CD14-positive monocyte (primary cell): ENCODE measurements around the gene FALEC. TPM values are rescaled to one million over a fixed set of nuclear protein-coding genes. Genes with fewer than 3 reads are reported as not detected.

Experiments
- DNase-seq, 3 donors: peaks; one replicate each; pipeline ENCODE4 v3.0.0-alpha.2; 2011 to 2022
- H2AFZ ChIP-seq: 2 replicates; pipeline ENCODE4 v1.6.0; 2012; ENCODE audit warnings: mild to moderate bottlenecking, low read depth, low read length, inconsistent platforms; ENCODE audit not compliant: insufficient read depth, poor library complexity, severe bottlenecking
- H3K27ac ChIP-seq, 2 donors: 1 replicate in 1 of 2; 2 replicates in 1 of 2; pipeline ENCODE4 v1.5.1; 2012 to 2013; ENCODE audit warnings: low read length in 2 of 2, control low read depth in 1 of 2, inconsistent platforms in 1 of 2, low read depth in 1 of 2, mild to moderate bottlenecking in 1 of 2
- H3K27me3 ChIP-seq, 2 donors: one replicate each; pipeline versions ENCODE4 v1.6.0 to v1.6.1; 2011 to 2013; ENCODE audit warnings: low read length in 2 of 2; ENCODE audit not compliant: control insufficient read depth in 2 of 2, insufficient read depth in 2 of 2
- H3K36me3 ChIP-seq, 2 donors: replicated peaks in 1 of 2; 1 replicate in 1 of 2; 2 replicates in 1 of 2; pipeline versions ENCODE4 v1.5.1 to v1.6.1; 2012 to 2013; ENCODE audit warnings: low read length in 2 of 2, control low read depth in 1 of 2, inconsistent platforms in 1 of 2, mild to moderate bottlenecking in 1 of 2; ENCODE audit not compliant: insufficient read depth in 2 of 2, control insufficient read depth in 1 of 2
- H3K4me1 ChIP-seq, 2 donors: 1 replicate in 1 of 2; 2 replicates in 1 of 2; pipeline versions ENCODE4 v1.5.1 to v1.6.1; 2012 to 2013; ENCODE audit warnings: low read length in 2 of 2, control low read depth in 1 of 2, inconsistent platforms in 1 of 2, mild to moderate bottlenecking in 1 of 2, moderate library complexity in 1 of 2; ENCODE audit not compliant: insufficient read depth in 2 of 2, control insufficient read depth in 1 of 2
- H3K4me2 ChIP-seq: replicated peaks from 2 replicates; pipeline ENCODE3; 2012; ENCODE audit warnings: low read length, moderate library complexity, mild to moderate bottlenecking; ENCODE audit not compliant: poor library complexity, severe bottlenecking; ENCODE audit errors: extremely low read depth
- H3K4me3 ChIP-seq, 3 experiments: fragments of 200-600 bp in 1 of 3; sonication (generic) in 1 of 3; replicated peaks in 1 of 3; 1 replicate in 2 of 3; 2 replicates in 1 of 3; pipeline ENCODE4 v1.5.1; 2011 to 2013; ENCODE audit warnings: low read length in 3 of 3, mild to moderate bottlenecking in 3 of 3, control low read depth in 2 of 3, low read depth in 2 of 3, inconsistent platforms in 1 of 3, moderate library complexity in 1 of 3
- H3K79me2 ChIP-seq: 2 replicates; pipeline ENCODE4 v1.6.0; 2012; ENCODE audit warnings: mild to moderate bottlenecking, control low read depth, inconsistent platforms, low read length, moderate library complexity; ENCODE audit not compliant: insufficient read depth
- H3K9ac ChIP-seq: 2 replicates; pipeline ENCODE4 v1.6.0; 2017; ENCODE audit warnings: low read length, mild to moderate bottlenecking; ENCODE audit not compliant: insufficient read depth, poor library complexity, severe bottlenecking
- H3K9me3 ChIP-seq, 2 donors: replicated peaks in 1 of 2; 1 replicate in 1 of 2; 2 replicates in 1 of 2; pipeline versions ENCODE4 v1.5.1 to v1.6.1; 2012 to 2013; ENCODE audit warnings: low read length in 2 of 2, control low read depth in 1 of 2; ENCODE audit not compliant: control insufficient read depth in 1 of 2, insufficient read depth in 1 of 2
- H4K20me1 ChIP-seq: 2 replicates; pipeline ENCODE4 v1.6.0; 2012; ENCODE audit warnings: mild to moderate bottlenecking, low read length, control low read depth, moderate library complexity; ENCODE audit not compliant: insufficient read depth
- H3K27ac Mint-ChIP-seq, 7 donors: one replicate each; pipeline ENCODE4 v1.8.0; 2020; ENCODE audit warnings: mild to moderate bottlenecking in 7 of 7, mixed read lengths in 7 of 7, moderate library complexity in 6 of 7, inconsistent platforms in 2 of 7
- H3K27me3 Mint-ChIP-seq, 3 donors: one replicate each; pipeline ENCODE4 v1.8.0; 2021 to 2022; ENCODE audit warnings: low read depth in 3 of 3, mild to moderate bottlenecking in 3 of 3, mixed read lengths in 3 of 3, moderate library complexity in 3 of 3, inconsistent platforms in 1 of 3
- H3K36me3 Mint-ChIP-seq, 2 donors: one replicate each; pipeline ENCODE4 v1.8.0; 2020; ENCODE audit warnings: mixed read lengths in 2 of 2, inconsistent platforms in 1 of 2, mild to moderate bottlenecking in 1 of 2
- H3K4me1 Mint-ChIP-seq: one replicate; pipeline ENCODE4 v1.8.0; 2020; ENCODE audit warnings: mild to moderate bottlenecking, mixed read lengths
- H3K4me3 Mint-ChIP-seq, 2 donors: one replicate each; pipeline ENCODE4 v1.8.0; 2020; ENCODE audit warnings: mild to moderate bottlenecking in 2 of 2, mixed read lengths in 2 of 2, moderate library complexity in 1 of 2
- H3K9me3 Mint-ChIP-seq, 7 donors: one replicate each; pipeline ENCODE4 v1.8.0; 2020 to 2022; ENCODE audit warnings: mixed read lengths in 7 of 7, mild to moderate bottlenecking in 6 of 7, moderate library complexity in 6 of 7, inconsistent platforms in 2 of 7
- WGBS: methylation state at CpG from one replicate; pipeline ENCODE4 v1.1.5; 2013; ENCODE audit warnings: missing lambda C conversion rate; ENCODE audit not compliant: insufficient coverage; 5-methylcytosine and 5-hydroxymethylcytosine counted together
- intact Hi-C, 2 donors: fragments of 100-400 bp; cut with micrococcal nuclease; formaldehyde crosslinking; loops; one replicate each; pipeline versions ENCODE4 v1.15.0 to v1.15.1; 2023
- polyA plus RNA-seq, 3 donors: library from polyadenylated mRNA; depleted of rRNA in 1 of 3; unstranded in 2 of 3; stranded (reverse) in 1 of 3; fragments of 300-500 nt in 2 of 3; fragments of >200 nt in 1 of 3; fragmentation: Illumina TruSeq in 2 of 3; gene quantifications; 1 replicate in 2 of 3; 2 replicates in 1 of 3; pipeline ENCODE4 v1.2.3, GENCODE V29; 2012 to 2021
- TF ChIP-seq, protein P1 (sequence below): fragments of 200-600 bp; IDR thresholded peaks from one replicate; pipeline ENCODE4 v1.8.0; 2022; ENCODE audit warnings: antibody characterized with exemption, mild to moderate bottlenecking

FALEC gene
- polyA plus RNA-seq, 3 donors: not detected

DNA sequence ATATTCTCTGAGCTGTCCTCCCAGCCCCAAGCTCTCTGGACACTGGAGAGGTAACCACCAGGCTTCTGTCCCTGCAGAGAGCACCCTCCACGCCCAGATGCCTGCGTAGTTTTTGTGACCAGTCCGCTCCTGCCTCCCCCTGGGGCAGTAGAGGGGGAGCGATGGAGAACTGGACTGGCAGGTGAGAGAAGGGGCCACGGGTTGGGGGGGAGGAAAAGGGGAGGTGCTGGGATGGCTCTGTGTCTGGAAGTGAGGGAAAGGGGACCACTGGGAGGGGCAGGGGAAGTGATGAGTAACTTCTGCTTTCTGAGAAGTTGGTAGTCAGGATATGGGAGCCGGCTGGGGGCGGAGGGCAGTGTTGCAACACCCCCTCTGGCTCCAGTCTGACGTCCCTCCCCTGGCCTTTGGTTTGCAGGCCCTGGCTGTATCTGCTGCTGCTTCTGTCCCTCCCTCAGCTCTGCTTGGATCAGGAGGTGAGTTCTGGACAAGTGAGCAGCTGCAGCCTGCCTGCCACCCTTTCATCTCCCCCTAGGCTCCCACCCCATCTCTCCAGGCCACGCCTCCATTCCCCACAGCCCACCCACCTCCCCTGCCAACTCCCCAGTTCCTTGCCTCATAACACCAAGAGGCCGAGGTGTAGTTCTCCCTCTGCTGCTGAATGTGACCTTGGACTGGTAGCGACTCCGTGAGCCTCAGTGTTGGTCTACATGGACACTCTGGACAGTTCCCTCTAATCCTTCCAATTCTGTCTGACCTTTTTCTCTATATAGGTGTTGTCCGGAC is 36.8 kb downstream of the FALEC start:
- H3K27me3 ChIP-seq: no peaks in the 10 kb centered on the region
- H3K36me3 ChIP-seq: peaks cover 28 to 36% of the 10 kb centered on the region in 2 donors
- Mint-ChIP-seq H3K36me3 (peaks cover 32 to 35% of the 10 kb centered on the region in 2 donors), H3K4me3 (peak overlapping the region; percentile 64 to 95), H3K27ac (peak overlapping the region; percentile 94 to 99 (median 97)), H3K4me1 (peaks cover 57% of the 10 kb centered on the region), H3K9me3 (peaks cover 0 to 2% (median 0%) of the 10 kb centered on the region in 7 donors), H3K27me3 (peaks cover 0 to 6% (median 2%) of the 10 kb centered on the region in 3 donors)
- peaks cover 49% of the 10 kb centered on the region for H3K79me2 ChIP-seq
- H3K4me3 ChIP-seq: peak overlapping the region in 2 of 3 experiments; percentile 23 to 86
- TF ChIP-seq, protein P1, sequence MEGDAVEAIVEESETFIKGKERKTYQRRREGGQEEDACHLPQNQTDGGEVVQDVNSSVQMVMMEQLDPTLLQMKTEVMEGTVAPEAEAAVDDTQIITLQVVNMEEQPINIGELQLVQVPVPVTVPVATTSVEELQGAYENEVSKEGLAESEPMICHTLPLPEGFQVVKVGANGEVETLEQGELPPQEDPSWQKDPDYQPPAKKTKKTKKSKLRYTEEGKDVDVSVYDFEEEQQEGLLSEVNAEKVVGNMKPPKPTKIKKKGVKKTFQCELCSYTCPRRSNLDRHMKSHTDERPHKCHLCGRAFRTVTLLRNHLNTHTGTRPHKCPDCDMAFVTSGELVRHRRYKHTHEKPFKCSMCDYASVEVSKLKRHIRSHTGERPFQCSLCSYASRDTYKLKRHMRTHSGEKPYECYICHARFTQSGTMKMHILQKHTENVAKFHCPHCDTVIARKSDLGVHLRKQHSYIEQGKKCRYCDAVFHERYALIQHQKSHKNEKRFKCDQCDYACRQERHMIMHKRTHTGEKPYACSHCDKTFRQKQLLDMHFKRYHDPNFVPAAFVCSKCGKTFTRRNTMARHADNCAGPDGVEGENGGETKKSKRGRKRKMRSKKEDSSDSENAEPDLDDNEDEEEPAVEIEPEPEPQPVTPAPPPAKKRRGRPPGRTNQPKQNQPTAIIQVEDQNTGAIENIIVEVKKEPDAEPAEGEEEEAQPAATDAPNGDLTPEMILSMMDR: no peak
- H3K9ac ChIP-seq: peak overlapping the region; percentile 58
- peak; percentile 93 to 95 (median 95) for DNase-seq
- WGBS: 8% methylated on average over 13 of the region's 13 CpGs
- H3K4me1 ChIP-seq: peaks cover 61 to 62% of the 10 kb centered on the region in 2 donors
- no peak overlapping the region for H2AFZ ChIP-seq
- H4K20me1 ChIP-seq: peaks cover 22% of the 10 kb centered on the region
- intact Hi-C loops: loop anchor here in 1 of 2 donors (10.0 kb wide), 2 partner anchors 68 to 288 kb away; partner anchors contain the start of genes APH1A and TARS2
- peak overlapping the region; percentile 80 to 82 for H3K27ac ChIP-seq
- H3K4me2 ChIP-seq: peak overlapping the region; percentile 94
- H3K9me3 ChIP-seq: no peaks in the 10 kb centered on the region

DNA sequence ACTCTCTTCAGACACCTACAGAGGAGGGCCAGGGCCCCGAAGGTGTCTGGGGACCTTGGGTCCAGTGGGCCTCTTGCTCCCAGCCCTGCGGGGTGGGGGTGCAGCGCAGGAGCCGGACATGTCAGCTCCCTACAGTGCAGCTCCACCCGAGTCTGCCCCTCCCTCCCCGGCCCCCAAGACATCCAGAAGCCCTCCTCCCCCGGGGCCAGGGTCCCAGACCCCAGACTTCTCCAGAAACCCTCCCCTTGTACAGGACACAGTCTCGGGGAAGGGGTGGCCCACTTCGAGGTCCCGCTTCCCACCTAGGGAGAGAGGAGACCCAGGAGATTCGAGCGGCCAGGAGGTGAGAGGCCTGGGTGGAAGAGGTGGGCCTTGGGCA is 37.3 kb downstream of the FALEC start:
- Histone ChIP-seq H3K4me1 (peaks cover 60 to 61% of the 10 kb centered on the region in 2 donors), H3K9me3 (no peaks in the 10 kb centered on the region), H2AFZ (no peak overlapping the region), H3K79me2 (peaks cover 54% of the 10 kb centered on the region), H3K4me2 (peak overlapping the region; percentile 94), H3K4me3 (peak overlapping the region in 1 of 3 experiments; percentile 86), H3K9ac (peak overlapping the region; percentile 58), H3K36me3 (peaks cover 33 to 42% of the 10 kb centered on the region in 2 donors), H3K27ac (peak overlapping the region; percentile 80 to 82), H3K27me3 (no peaks in the 10 kb centered on the region), H4K20me1 (peaks cover 28% of the 10 kb centered on the region)
- Mint-ChIP-seq H3K36me3 (peaks cover 38 to 41% of the 10 kb centered on the region in 2 donors), H3K9me3 (peaks cover 0 to 2% (median 0%) of the 10 kb centered on the region in 7 donors), H3K27ac (peak overlapping the region; percentile 94 to 99 (median 97)), H3K4me3 (peak overlapping the region; percentile 64 to 95), H3K4me1 (peaks cover 57% of the 10 kb centered on the region), H3K27me3 (peaks cover 0 to 6% (median 2%) of the 10 kb centered on the region in 3 donors)
- no peak for DNase-seq
- WGBS: 94% methylated on average over 7 of the region's 12 CpGs
- TF ChIP-seq, protein P1: no peak
- intact Hi-C loops: loop anchor here in 1 of 2 donors (10.0 kb wide), 2 partner anchors 68 to 288 kb away; partner anchors contain the start of genes APH1A and TARS2
